Measurements from ENCODE around the gene R3HDM2. TPM values are rescaled to one million over a fixed set of nuclear protein-coding genes. Genes with fewer than 3 reads are reported as not detected.

The R3HDM2 gene
- total RNA-seq, 1 experiment from 2014 or later, result 64.8 TPM

- ChIA-PET POLR2A (no interaction called here), CTCF (interaction anchor here (0.6 to 9.4 kb wide), 4 partner anchors 25 to 33 kb away, joined by 3 to 188 read pairs (median 4); a partner anchor contains a TSS)
- intact Hi-C loops (cut with micrococcal nuclease), result no loop called here
- TF ChIP-seq, protein P1, sequence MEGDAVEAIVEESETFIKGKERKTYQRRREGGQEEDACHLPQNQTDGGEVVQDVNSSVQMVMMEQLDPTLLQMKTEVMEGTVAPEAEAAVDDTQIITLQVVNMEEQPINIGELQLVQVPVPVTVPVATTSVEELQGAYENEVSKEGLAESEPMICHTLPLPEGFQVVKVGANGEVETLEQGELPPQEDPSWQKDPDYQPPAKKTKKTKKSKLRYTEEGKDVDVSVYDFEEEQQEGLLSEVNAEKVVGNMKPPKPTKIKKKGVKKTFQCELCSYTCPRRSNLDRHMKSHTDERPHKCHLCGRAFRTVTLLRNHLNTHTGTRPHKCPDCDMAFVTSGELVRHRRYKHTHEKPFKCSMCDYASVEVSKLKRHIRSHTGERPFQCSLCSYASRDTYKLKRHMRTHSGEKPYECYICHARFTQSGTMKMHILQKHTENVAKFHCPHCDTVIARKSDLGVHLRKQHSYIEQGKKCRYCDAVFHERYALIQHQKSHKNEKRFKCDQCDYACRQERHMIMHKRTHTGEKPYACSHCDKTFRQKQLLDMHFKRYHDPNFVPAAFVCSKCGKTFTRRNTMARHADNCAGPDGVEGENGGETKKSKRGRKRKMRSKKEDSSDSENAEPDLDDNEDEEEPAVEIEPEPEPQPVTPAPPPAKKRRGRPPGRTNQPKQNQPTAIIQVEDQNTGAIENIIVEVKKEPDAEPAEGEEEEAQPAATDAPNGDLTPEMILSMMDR (IDR thresholded peaks at IDR 0.05; ENCODE audit: unreplicated experiment), result no peak
- no TSS peak for BruUV-seq (replicated peaks)
- Mint-ChIP-seq H3K4me3 (ENCODE audit: unreplicated experiment) (no peak overlapping the region), H3K27me3 (ENCODE audit: insufficient read depth, unreplicated experiment) (no peaks in the 10 kb centered on the region), H3K4me1 (ENCODE audit: insufficient read depth, unreplicated experiment) (no peaks in the 10 kb centered on the region), H3K27ac (ENCODE audit: low read depth, unreplicated experiment) (no peak overlapping the region), H3K9me3 (ENCODE audit: unreplicated experiment) (no peaks in the 10 kb centered on the region), H3K36me3 (ENCODE audit: insufficient read depth, unreplicated experiment) (peaks cover 19% of the 10 kb centered on the region)
- DNase-seq (ENCODE audit: unreplicated experiment), result no peak
Measured at GRCh38 chr12:57207731-57208630, 222.9 kb downstream of the R3HDM2 start.

GRCh38 chr12:57205931-57206330 is 224.9 kb downstream of the R3HDM2 start:
- intact Hi-C loops (cut with micrococcal nuclease), result no loop called here
- TF ChIP-seq, protein P1 (IDR thresholded peaks at IDR 0.05; ENCODE audit: unreplicated experiment), result no peak
- no peak for DNase-seq (ENCODE audit: unreplicated experiment)
- ChIA-PET CTCF (interaction anchor here (0.6 to 1.2 kb wide), 4 partner anchors 12 to 82 kb away, joined by 3 to 4 read pairs (median 4); no protein-coding TSS in a partner anchor), POLR2A (interaction anchor here (1.2 kb wide), 1 partner anchor 17 kb away, joined by 3 read pairs; no protein-coding TSS in a partner anchor)
- H3K27ac Mint-ChIP-seq (ENCODE audit: low read depth, unreplicated experiment), result no peak overlapping the region
- no peaks in the 10 kb centered on the region for H3K4me1 Mint-ChIP-seq (ENCODE audit: insufficient read depth, unreplicated experiment)
- no peaks in the 10 kb centered on the region for H3K9me3 Mint-ChIP-seq (ENCODE audit: unreplicated experiment)
- no peak overlapping the region for H3K4me3 Mint-ChIP-seq (ENCODE audit: unreplicated experiment)
- peaks cover 31% of the 10 kb centered on the region for H3K36me3 Mint-ChIP-seq (ENCODE audit: insufficient read depth, unreplicated experiment)
- BruUV-seq (replicated peaks), result no TSS peak
- no peaks in the 10 kb centered on the region for H3K27me3 Mint-ChIP-seq (ENCODE audit: insufficient read depth, unreplicated experiment)

DNA sequence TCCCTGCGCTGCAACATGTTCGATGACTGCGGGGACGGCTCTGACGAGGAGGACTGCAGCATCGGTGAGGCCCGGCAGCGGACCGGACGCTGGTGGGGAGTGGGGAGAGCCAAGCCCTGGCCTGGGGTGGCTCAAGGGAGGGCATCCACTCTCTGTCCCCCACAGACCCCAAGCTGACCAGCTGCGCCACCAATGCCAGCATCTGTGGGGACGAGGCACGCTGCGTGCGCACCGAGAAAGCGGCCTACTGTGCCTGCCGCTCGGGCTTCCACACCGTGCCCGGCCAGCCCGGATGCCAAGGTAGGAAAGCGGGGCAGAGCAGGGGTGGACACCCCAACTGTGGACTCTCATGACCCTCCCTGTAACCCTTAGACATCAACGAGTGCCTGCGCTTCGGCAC is 225.7 kb downstream of the R3HDM2 start:
- DNase-seq (ENCODE audit: unreplicated experiment), result no peak
- intact Hi-C loops (cut with micrococcal nuclease), result no loop called here
- H3K36me3 Mint-ChIP-seq (ENCODE audit: insufficient read depth, unreplicated experiment), result peaks cover 32% of the 10 kb centered on the region
- H3K9me3 Mint-ChIP-seq (ENCODE audit: unreplicated experiment), result no peaks in the 10 kb centered on the region
- ChIA-PET POLR2A (interaction anchor here (1.2 kb wide), 1 partner anchor 17 kb away, joined by 3 read pairs; no protein-coding TSS in a partner anchor), CTCF (interaction anchor here (1.2 kb wide), 1 partner anchor 39 kb away, joined by 3 read pairs; no protein-coding TSS in a partner anchor)
- no peak overlapping the region for H3K4me3 Mint-ChIP-seq (ENCODE audit: unreplicated experiment)
- no peaks in the 10 kb centered on the region for H3K4me1 Mint-ChIP-seq (ENCODE audit: insufficient read depth, unreplicated experiment)
- TF ChIP-seq, protein P1 (IDR thresholded peaks at IDR 0.05; ENCODE audit: unreplicated experiment), result no peak
- no TSS peak for BruUV-seq (replicated peaks)
- H3K27ac Mint-ChIP-seq (ENCODE audit: low read depth, unreplicated experiment), result no peak overlapping the region
- H3K27me3 Mint-ChIP-seq (ENCODE audit: insufficient read depth, unreplicated experiment), result no peaks in the 10 kb centered on the region

DNA sequence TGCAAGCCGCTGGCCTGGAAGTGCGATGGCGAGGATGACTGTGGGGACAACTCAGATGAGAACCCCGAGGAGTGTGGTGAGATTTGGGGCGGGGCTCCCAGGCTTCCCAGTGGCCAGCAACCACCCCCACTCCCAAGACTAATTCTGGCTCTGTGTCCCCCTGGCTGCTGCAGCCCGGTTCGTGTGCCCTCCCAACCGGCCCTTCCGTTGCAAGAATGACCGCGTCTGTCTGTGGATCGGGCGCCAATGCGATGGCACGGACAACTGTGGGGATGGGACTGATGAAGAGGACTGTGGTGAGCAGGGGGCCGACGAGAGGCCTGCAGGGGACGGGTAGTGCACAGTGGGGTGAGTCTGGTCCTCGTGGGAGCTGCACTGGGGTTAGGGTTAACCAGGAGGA is 226.4 kb downstream of the R3HDM2 start:
- no peak overlapping the region for H3K4me3 Mint-ChIP-seq (ENCODE audit: unreplicated experiment)
- TF ChIP-seq, protein P1 (IDR thresholded peaks at IDR 0.05; ENCODE audit: unreplicated experiment), result no peak
- intact Hi-C loops (cut with micrococcal nuclease), result no loop called here
- peaks cover 32% of the 10 kb centered on the region for H3K36me3 Mint-ChIP-seq (ENCODE audit: insufficient read depth, unreplicated experiment)
- H3K27me3 Mint-ChIP-seq (ENCODE audit: insufficient read depth, unreplicated experiment), result no peaks in the 10 kb centered on the region
- H3K9me3 Mint-ChIP-seq (ENCODE audit: unreplicated experiment), result no peaks in the 10 kb centered on the region
- CTCF ChIA-PET, result no interaction called here
- H3K27ac Mint-ChIP-seq (ENCODE audit: low read depth, unreplicated experiment), result no peak overlapping the region
- POLR2A ChIA-PET, result no interaction called here
- BruUV-seq (replicated peaks), result no TSS peak
- no peaks in the 10 kb centered on the region for H3K4me1 Mint-ChIP-seq (ENCODE audit: insufficient read depth, unreplicated experiment)
- DNase-seq (ENCODE audit: unreplicated experiment), result no peak
